IPS DF 6.9 (cell line): ENCODE measurements around the gene EDARADD.

Experiments used
- DNase-seq: peaks from one replicate; pipeline ENCODE4 v3.0.0-alpha.2; 2013; ENCODE audit warnings: low read depth, low spot score
- H3K27ac ChIP-seq: one replicate; pipeline ENCODE4 v1.5.1; 2013; ENCODE audit warnings: low read length, control low read depth
- H3K27me3 ChIP-seq: 2 replicates; pipeline ENCODE4 v1.6.1; 2013; ENCODE audit warnings: mild to moderate bottlenecking, low read length; ENCODE audit not compliant: control insufficient read depth, insufficient read depth
- H3K36me3 ChIP-seq: 2 replicates; pipeline ENCODE4 v1.6.1; 2013; ENCODE audit warnings: low read length; ENCODE audit not compliant: control insufficient read depth, insufficient read depth
- H3K4me1 ChIP-seq: 2 replicates; pipeline ENCODE4 v1.6.1; 2013; ENCODE audit warnings: low read length; ENCODE audit not compliant: control insufficient read depth, insufficient read depth
- H3K4me3 ChIP-seq: 2 replicates; pipeline ENCODE4 v1.5.1; 2013; ENCODE audit warnings: mild to moderate bottlenecking, low read length
- H3K9me3 ChIP-seq: 2 replicates; pipeline ENCODE4 v1.6.1; 2013; ENCODE audit warnings: low read length, inconsistent platforms; ENCODE audit not compliant: control insufficient read depth, insufficient read depth
- WGBS: extraction: QIAGEN DNeasy Blood & Tissue Kit; methylation state at CpG from one replicate; pipeline ENCODE4 v1.1.7; 2013; ENCODE audit warnings: mixed read lengths, missing lambda C conversion rate; ENCODE audit not compliant: insufficient read length, insufficient coverage; 5-methylcytosine and 5-hydroxymethylcytosine counted together

Gene EDARADD

DNA sequence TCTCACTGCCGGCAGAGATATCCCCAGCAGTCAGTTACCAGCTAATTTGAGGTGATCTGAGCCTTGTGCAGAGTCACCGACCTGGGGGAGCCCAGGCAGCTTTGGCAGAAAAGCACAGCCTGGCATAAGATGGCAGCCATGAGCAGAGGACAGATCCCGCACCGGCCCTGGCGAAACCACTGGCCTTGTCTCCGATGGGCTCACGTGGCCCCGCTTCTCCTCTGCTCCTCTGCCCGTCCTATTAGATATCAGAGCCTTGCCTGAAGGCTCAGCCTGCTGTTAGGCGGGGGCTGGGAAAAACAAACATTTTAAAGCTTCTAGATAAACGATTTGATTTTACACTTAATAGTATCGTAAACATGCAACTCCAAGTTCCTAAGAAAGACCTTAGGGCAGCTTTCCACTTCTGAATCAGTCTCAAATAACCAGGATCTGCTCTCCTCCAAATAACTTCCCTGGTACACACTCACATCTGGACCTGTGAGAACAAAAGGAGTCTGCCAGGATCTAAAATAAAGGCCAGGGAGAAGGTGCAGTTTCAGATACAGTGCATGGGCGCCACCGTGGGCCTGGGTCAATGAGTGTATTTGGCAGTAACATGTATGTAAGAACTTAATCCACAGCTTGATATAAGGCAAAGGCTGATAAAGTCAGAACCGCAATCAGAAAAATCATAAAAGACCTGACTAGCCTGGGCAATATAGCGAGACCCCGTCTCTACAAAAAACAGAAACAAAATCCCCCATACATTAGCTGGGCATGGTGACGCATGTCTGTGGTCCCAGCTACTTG lies 10.0 kb downstream of the EDARADD start:
- H3K36me3 ChIP-seq, result no peaks in the 10 kb centered on the region
- no CpG with 5 or more reads among the region's 18 CpGs for WGBS

DNA sequence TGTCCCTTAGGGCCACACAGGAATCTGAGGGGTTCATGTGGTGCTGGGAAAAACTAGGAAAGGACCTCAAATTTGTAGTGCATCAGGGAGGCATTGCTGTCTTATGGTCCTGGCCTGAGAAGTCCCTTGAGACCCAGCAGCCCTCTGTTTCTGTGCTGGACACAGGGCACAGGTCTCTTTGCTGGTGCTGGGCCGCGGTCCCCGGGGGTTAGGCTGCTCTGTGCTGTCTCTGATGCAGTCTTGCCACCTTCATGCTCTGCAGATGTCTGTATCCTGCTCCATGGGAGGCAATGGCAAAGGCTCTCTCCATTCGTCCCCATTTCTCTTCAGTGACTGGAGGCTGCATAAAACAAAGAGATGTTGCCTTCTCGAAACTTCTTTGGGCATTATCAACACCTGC lies 13.0 kb downstream of the EDARADD start:
- H3K27me3 ChIP-seq, result no peaks in the 10 kb centered on the region
- WGBS, result no CpG with 5 or more reads among the region's 5 CpGs
- DNase-seq, result no peak
- H3K36me3 ChIP-seq, result no peaks in the 10 kb centered on the region
- H3K4me3 ChIP-seq, result no peak overlapping the region
- H3K27ac ChIP-seq, result no peak overlapping the region
- H3K9me3 ChIP-seq, result no peaks in the 10 kb centered on the region
- no peaks in the 10 kb centered on the region for H3K4me1 ChIP-seq

More for the DNA sequence above, 10.0 kb downstream of the EDARADD start:
- H3K9me3 ChIP-seq, result no peaks in the 10 kb centered on the region
- H3K27me3 ChIP-seq, result no peaks in the 10 kb centered on the region
- H3K4me1 ChIP-seq, result 0 out of 2 replicates have a peak, but pooled peaks cover 3% of the 10 kb centered on the region
- DNase-seq, result no peak
- no peak overlapping the region for H3K27ac ChIP-seq
- no peak overlapping the region for H3K4me3 ChIP-seq

DNA sequence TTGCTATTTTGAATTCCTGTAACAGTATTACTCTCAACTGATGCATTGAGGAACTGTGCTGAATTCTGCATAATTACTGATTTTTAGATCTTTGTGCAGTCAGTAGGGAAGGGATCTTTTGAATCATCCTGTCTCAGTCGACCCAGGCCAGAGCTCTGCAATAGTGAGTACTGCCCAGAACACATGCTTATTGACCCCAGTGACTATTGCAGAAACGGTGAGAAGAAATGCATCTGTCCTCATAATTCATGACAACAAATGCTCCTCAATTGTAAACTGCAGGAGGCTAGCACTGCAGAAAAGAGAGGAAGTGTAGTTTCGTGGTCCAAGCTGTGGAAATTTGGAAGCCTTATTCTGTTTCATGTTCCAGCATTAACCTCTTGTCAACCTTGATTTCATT lies 19.6 kb downstream of the EDARADD start:
- Histone ChIP-seq H3K27me3 (no peaks in the 10 kb centered on the region), H3K4me1 (no peaks in the 10 kb centered on the region), H3K9me3 (no peaks in the 10 kb centered on the region), H3K4me3 (no peak overlapping the region), H3K36me3 (no peaks in the 10 kb centered on the region), H3K27ac (no peak overlapping the region)
- DNase-seq, result no peak
- no CpG with 5 or more reads among the region's 3 CpGs for WGBS

DNA sequence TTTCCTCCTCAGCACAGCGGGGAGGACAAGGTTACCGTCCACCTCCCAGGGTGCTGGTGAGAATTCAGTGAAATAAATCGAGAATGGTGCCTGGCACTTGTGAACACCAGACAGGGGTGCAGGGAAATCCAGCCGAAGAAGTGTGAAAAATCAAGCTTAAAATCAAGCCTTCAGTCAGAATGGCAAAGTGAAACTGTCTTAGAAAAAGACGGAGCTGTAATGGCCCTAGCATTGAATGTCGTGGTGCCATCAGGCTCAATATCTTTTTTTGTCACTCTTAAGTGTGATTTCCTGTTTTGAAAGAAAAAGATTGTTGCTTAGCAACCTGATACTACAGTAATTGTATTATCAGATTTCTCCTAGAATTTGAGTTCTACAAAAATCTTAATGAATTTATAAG lies 22.1 kb downstream of the EDARADD start:
- WGBS, result no CpG with 5 or more reads among the region's 6 CpGs
- no peak for DNase-seq
- Histone ChIP-seq H3K27ac (no peak overlapping the region), H3K9me3 (no peaks in the 10 kb centered on the region), H3K4me1 (no peaks in the 10 kb centered on the region), H3K4me3 (no peak overlapping the region), H3K27me3 (no peaks in the 10 kb centered on the region), H3K36me3 (no peaks in the 10 kb centered on the region)

DNA sequence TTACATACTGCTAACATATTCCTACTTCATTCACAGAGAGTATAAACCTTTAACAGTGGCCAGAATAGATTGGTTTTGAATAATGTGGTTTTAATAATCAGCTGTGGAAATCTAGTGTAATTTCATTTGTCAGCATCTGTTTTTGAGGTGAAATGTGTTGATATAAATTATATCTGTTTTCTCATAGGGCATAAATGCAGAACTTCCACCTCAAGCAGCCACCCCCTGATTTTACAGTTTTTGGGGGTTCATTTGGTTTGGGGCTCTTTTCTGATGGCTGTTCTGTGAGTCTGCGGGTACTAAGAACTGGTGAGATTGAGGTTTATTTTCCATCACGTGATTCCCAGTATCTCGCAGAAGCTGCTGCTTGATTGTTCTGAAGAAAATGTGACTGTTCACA lies 23.2 kb downstream of the EDARADD start:
- WGBS, result no CpG with 5 or more reads among the region's 3 CpGs
- DNase-seq, result no peak
- Histone ChIP-seq H3K4me1 (no peaks in the 10 kb centered on the region), H3K4me3 (no peak overlapping the region), H3K27me3 (no peaks in the 10 kb centered on the region), H3K36me3 (no peaks in the 10 kb centered on the region), H3K9me3 (no peaks in the 10 kb centered on the region), H3K27ac (no peak overlapping the region)

DNA sequence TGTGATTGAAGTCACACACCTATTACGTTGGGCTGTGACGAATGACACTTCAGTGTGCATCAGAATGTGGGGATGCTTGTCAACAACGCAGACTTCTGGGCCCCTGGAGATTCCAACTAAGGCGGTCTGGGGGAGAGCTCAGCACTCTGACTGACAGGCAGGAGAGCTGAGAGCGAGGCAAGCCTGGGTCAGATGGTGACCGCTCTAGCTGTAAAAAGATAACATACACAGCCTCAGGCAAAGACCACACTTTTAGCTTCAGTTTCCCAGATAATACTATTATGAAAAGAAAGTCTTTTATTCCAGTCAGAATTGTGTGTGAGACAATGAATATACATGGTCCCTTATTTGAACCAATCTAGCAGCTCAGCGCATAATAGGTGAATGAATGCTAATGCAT lies 25.4 kb downstream of the EDARADD start:
- Histone ChIP-seq H3K4me1 (no peaks in the 10 kb centered on the region), H3K4me3 (no peak overlapping the region), H3K9me3 (no peaks in the 10 kb centered on the region), H3K27ac (no peak overlapping the region), H3K27me3 (no peaks in the 10 kb centered on the region), H3K36me3 (no peaks in the 10 kb centered on the region)
- WGBS, result no CpG with 5 or more reads among the region's 7 CpGs
- DNase-seq, result no peak

DNA sequence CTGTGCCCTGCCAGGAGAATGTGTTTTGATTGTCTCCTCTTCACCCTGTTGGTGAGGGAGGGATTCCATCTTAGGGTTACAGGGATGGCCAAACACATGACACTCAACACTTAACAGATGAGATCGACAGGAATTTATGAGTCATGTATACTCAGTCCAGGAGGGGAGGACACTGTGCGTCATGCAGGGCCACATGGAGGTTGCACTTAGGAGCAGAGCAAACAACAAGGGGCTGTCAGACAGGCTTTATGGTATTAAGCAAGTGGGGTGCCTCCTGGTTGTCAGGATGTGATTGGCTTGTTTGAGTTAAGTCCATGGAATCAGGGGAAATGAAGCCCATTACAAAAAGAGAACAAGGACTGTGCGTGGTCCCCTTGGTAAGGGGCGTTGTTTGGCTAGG lies 26.9 kb downstream of the EDARADD start:
- no peaks in the 10 kb centered on the region for H3K4me1 ChIP-seq
- H3K27me3 ChIP-seq, result no peaks in the 10 kb centered on the region
- no CpG with 5 or more reads among the region's 4 CpGs for WGBS
- no peaks in the 10 kb centered on the region for H3K36me3 ChIP-seq
- no peak for DNase-seq
- H3K27ac ChIP-seq, result no peak overlapping the region
- H3K9me3 ChIP-seq, result no peaks in the 10 kb centered on the region
- H3K4me3 ChIP-seq, result no peak overlapping the region

DNA sequence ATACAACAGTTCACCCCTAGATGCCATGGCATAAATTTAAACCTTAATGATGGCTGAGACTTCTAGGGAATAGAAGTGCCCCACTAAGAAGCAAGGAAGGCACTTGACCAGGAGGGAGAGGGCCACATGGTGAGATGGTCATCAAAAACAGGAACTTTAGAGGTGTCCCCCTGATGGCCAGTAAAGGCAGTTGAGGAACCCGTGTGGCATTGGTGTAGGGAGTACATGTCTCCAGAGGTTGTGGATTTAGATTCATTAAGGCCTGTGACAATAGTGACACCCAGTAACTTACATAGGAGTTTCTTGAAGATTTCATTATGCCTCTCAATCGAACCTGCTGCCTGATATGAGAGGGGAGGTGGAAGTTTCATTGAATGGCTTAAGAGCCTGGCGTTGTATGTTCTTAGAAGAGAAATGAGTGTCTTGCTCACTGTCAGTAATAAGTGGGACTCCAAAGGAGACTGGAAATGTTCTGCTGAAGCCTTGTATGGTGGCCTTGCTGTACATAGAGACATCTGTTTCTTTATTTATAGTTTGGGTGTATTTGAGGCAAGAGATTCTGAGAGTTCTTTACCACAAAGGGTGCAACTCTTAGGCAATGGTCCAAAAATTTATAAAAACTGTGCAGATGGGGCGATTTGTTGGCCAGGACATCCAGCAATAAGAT lies 27.9 kb downstream of the EDARADD start:
- Histone ChIP-seq H3K27ac (no peak overlapping the region), H3K9me3 (no peaks in the 10 kb centered on the region), H3K4me1 (no peaks in the 10 kb centered on the region), H3K27me3 (no peaks in the 10 kb centered on the region), H3K36me3 (no peaks in the 10 kb centered on the region), H3K4me3 (no peak overlapping the region)
- DNase-seq, result no peak
- WGBS, result no CpG with 5 or more reads among the region's 4 CpGs

DNA sequence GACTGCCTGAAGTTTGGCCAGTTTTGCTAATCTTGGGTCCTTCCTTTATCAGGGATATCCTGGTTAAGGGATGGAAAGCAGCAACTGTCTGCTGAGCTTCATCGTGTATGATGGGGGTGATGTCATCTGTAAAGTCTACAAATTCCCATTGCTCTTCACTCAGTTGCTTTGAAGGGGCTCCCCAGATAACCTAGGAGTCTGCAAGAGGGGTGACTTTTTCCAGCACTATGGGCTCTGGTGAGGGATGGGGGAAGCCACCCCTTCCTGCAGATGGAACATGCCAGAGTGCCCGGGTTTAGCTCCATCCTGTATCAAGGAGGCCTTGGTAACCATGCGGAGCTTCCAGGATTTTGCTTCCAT lies 28.4 kb downstream of the EDARADD start:
- Histone ChIP-seq H3K27ac (no peak overlapping the region), H3K9me3 (no peaks in the 10 kb centered on the region), H3K36me3 (no peaks in the 10 kb centered on the region), H3K4me3 (no peak overlapping the region), H3K27me3 (no peaks in the 10 kb centered on the region), H3K4me1 (no peaks in the 10 kb centered on the region)
- no peak for DNase-seq
- no CpG with 5 or more reads among the region's 3 CpGs for WGBS

DNA sequence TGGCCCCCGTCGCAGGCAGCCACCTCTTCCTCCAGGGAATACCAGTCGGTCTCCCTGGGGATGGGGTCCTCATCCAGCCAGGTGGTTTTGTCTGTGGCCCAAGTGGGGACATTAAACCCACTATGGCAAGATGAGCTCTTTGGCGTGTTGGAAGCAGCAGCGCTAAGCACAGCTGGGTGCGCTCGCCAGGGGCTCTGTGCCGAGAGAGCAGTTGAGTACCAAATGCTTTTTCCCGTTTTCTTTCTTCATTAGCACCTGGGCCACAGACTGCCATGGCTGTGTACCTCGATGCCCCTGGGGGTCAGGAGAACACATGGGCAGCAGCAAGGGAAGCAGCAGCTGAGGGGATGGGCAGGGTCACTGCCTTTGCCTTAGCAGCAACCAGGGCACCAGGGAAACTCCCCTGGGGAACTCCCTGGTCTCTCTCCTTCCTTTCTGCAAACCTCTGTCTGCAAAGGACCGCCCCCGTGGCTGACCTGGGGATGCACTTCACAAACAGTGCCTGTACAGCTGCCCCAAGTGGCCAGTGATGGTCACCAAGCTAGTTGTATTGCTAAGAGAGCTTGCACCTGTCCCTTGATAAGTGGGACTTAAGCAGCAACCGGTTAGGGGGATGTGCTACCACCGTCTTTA lies 31.1 kb downstream of the EDARADD start:
- H3K4me3 ChIP-seq, result no peak overlapping the region
- DNase-seq, result no peak
- H3K27ac ChIP-seq, result no peak overlapping the region
- no peaks in the 10 kb centered on the region for H3K9me3 ChIP-seq
- no peaks in the 10 kb centered on the region for H3K27me3 ChIP-seq
- no peaks in the 10 kb centered on the region for H3K36me3 ChIP-seq
- WGBS, result no CpG with 5 or more reads among the region's 14 CpGs
- no peaks in the 10 kb centered on the region for H3K4me1 ChIP-seq
